Left cardiac atrium (tissue), 4 donors: ENCODE measurements around the gene DIS3L2. TPM values are rescaled to one million over a fixed set of nuclear protein-coding genes. Genes with fewer than 3 reads are reported as not detected.
"Not testable (repeated sequence)": the region's sequence is repeated elsewhere in the genome, so short reads cannot be mapped to it uniquely, and the experiment has no call there.

ENCODE experiments used
- ATAC-seq, 2 donors: fragments of 200-7000 bp; cut with Tn5 transposase; one replicate each; pipeline ENCODE4 v1.9.1; 2020; ENCODE audit warnings: mild to moderate bottlenecking in 2 of 2, moderate library complexity in 2 of 2
- DNase-seq: peaks from one replicate; pipeline ENCODE4 v3.0.0-alpha.2; 2020
- intact Hi-C, 2 donors: fragments of 100-400 bp; cut with DNase I; formaldehyde crosslinking; loops; one replicate each; pipeline versions ENCODE4 v1.14.1 to v1.15.1; 2022 to 2023
- total RNA-seq, 2 donors: library from RNA; stranded (reverse); fragmentation: NEBNext Ultra II Directional; extraction: Animal tissue kit (Norgen Biotek cat#: 25700); gene quantifications; one replicate each; pipeline ENCODE4 v1.2.1, GENCODE V29; 2021
- donor health status: DM: no; HTN: yes; CAD: no.
- donor health status: DM: no; HTN: yes; CAD: no; lungs with severe emphysema.
- donor health status: DM: yes; HTN: yes; CAD: no.
- donor health status: Dilated cardiomyopathy.

Gene DIS3L2
- total RNA-seq, 2 donors from 2014 or later: 17.6 to 18.6 TPM

DNA sequence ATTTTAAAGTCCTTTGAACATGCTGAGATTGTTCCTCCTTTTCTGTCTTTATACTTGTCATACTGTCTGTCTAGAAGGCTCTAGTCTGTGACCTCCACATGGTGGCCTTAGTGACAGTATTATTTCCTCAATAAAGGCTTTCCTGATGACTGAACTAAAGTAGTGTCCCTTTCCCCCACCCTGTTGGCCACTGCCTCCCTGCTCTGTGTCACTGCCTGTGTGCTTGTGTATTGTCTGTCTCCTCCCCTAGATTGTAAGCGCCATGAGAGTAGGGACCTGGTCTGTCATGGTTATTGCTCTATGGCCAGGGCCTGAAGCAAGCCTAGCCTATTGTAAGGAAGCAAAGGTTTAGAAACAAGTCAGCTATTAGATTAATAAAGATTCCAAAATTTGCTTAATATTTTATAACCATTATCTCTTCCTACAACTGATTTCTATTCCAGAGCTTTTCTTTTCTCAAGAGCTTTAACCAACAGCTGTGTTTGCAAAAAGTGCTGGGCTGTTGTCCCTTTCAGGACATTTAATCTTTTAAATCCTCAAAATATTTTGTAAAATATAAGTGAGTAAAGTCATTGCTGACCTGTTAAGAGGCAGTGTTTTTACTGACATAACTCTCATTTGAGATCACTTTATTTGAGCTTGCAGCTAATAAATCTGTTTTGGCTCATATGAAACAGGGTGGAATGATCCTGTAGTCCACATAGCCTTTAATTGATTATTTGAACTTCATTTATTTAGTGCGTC lies 35.5 kb downstream of the DIS3L2 start:
- intact Hi-C loops: no loop called here
- DNase-seq (no peak), ATAC-seq (no peak)

DNA sequence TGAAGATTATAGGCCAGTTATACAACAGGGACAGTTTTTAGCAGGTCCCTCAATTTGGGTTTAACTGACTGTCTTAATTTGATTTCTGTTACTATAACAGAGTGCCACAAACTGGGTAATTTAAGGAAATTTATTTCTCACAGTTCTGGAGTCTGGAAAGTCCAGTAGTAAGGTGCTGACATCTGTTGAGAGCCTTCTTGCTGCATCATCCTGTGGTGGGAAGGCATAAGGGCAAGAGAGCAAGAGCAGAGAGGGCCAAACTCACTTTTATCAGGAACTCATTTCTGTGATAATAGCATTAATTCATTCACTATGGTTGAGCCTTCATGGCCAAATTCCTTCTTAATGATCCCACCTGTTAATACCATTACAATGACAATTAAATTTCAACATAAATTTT lies 36.5 kb downstream of the DIS3L2 start:
- DNase-seq (no peak), ATAC-seq (peak in 1 of 2 donors; percentile 29)
- intact Hi-C loops: no loop called here

DNA sequence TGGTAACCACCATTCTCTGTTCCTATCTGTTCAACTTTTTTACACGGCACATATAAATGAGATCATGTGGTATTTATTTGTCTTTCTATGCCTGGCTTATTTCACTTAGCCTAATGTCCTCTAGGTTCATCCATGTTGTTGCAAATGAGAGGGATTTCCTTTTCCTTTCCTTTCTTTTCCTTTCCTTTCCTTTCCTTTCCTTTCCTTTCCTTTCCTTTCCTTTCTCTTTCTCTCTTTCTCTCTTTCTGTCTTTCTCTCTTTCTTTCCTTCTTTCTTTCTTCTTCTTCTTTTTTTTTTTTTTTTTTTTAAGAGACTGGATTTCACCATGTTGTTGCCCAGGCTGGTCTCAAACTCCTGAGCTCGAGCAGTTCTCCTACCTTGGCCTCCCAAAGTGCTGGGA lies 38.9 kb downstream of the DIS3L2 start:
- DNase-seq (no peak), ATAC-seq (no peak)
- intact Hi-C loops: no loop called here

DNA sequence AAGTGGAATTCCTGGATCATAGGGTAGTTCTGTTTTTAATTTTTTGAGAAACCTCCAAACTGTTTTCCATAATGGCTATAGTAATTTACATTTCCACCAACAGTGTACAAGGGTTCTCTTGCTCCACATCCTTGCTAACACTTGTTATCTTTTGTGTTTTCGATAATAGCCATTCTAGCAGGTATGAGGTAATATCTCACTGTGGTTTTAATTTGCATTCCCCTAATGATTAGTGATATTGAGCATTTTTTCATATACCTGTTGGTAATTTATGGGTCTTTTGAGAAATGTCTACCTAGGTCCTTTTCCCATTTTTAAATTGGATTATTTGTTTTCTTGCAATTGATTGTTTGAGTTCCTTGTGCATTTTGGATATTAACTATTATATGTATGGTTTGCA lies 39.6 kb downstream of the DIS3L2 start:
- ATAC-seq: no peak
- intact Hi-C loops: no loop called here

DNA sequence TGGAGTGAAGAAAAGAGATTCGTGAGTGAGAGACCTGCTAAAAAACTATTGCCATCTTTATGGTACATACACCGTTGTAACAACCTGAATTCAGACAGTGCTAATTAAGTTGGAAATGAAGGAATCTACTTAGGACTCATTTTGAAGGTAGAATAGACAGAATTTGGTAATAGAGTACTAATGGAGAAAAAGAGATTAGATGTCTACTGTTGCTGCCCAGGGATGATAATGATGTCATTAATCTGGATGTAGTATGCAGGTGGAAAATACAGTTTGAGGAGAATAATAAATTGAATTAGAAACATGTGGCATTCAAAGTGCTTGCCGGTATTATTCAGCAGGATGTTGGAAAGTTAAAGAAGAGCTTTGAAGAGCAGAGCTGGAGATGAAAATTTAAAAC lies 44.7 kb downstream of the DIS3L2 start:
- ATAC-seq (no peak), DNase-seq (no peak)
- intact Hi-C loops: no loop called here

More for the DNA sequence above, 39.6 kb downstream of the DIS3L2 start:
- no peak for DNase-seq

DNA sequence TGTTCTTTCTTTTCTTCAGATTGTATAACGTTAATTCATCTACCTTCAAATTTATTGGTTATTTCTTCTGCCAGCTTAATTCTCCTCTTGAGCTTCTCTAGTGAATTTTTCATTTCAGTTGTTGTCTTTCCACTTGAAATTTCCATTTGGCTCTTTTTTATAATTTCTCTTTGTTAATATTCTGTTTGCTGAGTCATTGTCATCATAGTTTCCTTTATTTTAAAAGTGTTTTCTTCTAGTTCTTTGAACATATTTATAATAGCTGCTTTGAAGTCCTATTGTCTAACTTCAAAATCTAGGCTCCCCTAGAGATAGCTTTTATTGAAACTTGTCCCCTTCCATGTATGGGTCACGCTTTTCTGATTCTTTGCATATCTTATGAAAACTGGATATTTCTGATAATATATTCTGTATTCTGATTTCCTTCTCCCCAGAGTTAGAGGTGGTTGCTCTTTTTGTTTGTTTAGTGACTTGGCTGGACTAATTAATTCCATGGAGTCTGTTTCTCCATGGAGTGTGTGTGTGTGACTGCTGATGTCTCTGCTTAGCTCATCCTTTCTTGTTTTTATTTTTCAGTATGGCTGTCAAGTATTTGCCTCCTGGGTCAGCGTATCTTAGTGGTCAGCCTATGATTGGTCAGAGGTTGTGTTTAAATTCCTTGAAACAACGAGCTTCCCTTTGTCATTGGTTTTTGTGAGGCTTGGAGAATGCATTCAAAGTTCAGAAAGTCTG lies 47.6 kb downstream of the DIS3L2 start:
- intact Hi-C loops: no loop called here
- no peak for ATAC-seq
- no peak for DNase-seq

DNA sequence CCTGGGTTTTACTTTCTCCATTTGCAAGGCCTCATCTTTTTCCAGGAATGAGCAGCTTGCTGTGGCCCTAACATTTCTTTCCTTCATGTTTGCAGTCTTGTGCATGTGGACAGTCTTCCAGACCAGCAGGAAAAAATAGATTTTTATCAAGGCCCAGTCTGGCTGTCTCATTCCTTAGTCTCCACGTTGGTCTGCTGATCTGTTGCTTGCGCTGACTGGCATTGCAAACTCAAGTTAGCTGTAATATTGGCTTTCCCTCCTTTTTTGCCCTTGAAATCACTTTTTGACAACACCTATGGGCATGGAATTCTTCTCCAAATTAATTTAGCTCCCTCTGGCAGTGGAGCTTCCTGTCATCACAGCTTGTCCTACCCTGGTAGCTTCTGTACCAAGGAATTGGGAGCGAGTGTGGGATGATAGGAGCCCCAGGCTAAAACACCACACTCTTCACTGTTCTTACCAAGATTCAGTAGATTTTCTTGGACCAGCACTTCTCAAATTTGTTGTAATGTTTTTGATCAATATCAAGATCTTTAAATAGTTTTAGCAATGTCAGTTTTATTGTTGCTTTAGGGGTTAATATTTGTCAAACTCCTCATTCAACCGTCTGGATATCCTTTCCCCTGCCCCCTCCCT lies 48.2 kb downstream of the DIS3L2 start:
- intact Hi-C loops: no loop called here
- no peak for ATAC-seq

DNA sequence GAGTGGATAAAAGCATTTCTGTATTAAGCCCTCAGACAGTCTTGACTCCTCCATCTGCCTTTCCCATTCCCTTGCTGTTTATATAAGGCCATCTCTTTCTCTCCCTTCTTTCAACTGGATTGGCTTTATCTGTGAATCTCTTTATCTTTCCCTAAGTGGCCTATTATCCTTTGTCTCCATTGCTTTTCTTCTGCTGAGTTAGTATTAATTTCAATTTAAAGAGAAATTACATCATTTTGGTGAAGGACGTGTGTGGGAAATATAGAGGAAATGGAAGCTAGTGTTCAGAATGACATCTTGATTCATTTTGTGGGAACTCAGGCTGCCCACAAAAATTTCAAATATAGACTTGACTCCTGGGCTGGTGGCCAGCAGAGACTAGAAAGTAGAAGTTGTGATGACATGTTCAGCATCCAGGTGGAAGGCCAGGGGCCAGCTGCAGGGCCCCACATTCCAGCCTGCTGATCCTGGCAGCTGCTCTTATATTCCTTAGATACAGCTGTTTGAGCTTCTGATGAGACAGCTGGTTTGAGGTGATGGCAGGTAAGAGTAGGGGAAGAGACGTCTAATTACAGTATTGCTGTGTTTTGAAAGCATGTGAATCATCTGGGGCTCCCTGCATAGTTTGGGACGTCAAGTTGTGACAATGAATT lies 52.3 kb downstream of the DIS3L2 start:
- ATAC-seq (no peak), DNase-seq (no peak)
- intact Hi-C loops: no loop called here

More for the DNA sequence above, 48.2 kb downstream of the DIS3L2 start:
- DNase-seq: no peak

DNA sequence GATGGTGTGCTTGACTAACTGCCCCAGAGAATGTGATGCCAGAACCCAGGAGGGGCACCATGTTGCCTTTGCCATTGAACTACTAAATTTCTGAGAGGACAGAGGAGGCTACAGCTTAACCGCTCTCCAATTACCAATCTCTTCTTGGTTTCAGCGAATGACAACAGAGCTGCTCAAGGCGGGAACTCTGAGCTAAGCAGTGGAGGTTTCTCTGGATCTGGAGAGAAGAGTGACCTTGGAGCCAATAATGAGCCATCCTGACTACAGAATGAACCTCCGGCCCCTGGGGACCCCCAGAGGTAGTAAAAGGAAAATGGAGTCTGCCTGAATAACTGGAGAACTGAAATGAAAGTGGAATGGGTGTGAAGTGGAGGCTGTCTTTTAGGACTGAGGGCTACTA lies 53.2 kb downstream of the DIS3L2 start:
- ATAC-seq (no peak), DNase-seq (no peak)
- intact Hi-C loops: no loop called here

DNA sequence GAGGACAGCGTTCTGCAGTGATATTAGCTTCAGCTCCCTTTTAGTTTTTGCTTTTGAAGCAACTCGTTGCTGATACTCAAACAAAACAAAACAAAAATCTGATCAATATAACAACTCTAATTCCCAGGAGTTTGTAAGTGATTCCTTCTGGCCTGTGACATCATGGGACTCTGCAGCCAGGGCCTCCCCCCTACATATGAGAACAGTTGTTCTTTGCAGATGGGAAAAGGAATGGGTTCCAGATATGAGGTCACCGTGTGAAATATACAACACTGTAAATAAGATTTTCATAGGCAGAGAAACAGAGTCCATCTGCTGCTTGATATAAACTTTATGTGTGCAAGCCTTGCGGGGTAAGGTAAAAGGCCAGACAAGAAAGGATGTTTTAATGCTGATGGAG lies 56.7 kb downstream of the DIS3L2 start:
- ATAC-seq (no peak), DNase-seq (no peak)
- intact Hi-C loops: no loop called here

DNA sequence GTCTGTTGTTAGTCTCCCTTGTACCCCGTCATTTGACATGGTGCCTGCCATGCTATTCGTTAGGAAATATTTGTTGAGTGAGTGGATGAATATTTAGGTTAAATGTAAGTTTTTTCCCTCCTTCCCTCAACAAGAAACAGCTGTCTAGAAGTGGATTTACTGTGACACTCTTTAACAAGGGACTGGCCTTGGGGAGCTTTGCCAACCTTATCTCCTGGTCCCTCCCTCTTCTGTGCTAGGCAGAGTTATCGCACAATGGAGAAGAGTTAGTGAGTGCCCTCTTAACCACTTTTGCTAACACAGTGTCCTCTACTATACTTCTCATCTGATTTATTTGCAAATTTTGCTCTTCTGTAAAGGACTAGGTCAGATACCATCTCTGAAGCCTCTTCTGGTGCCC lies 61.2 kb downstream of the DIS3L2 start:
- intact Hi-C loops: no loop called here
- ATAC-seq: peak; percentile 82 to 87
- DNase-seq: no peak

DNA sequence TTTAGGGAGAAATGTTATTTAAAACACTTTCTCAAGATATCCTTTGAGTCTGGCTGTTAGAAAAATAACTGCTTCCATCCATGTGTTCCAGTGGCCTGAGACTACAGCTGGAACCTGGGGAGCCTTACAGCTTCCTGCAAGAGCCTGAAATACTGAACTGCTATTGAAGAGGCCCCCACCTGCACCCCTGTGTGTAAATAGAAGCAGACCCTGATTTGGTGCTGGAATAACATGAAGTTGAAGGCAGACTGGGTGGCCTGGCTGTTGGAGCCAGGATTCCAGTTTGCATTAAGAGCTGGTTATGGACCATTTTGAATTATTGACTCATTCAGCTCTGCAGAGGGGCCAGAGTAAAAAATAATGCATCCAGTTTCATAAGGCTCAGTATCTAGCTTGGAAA lies 61.9 kb downstream of the DIS3L2 start:
- no peak for ATAC-seq
- DNase-seq: no peak
- intact Hi-C loops: no loop called here

DNA sequence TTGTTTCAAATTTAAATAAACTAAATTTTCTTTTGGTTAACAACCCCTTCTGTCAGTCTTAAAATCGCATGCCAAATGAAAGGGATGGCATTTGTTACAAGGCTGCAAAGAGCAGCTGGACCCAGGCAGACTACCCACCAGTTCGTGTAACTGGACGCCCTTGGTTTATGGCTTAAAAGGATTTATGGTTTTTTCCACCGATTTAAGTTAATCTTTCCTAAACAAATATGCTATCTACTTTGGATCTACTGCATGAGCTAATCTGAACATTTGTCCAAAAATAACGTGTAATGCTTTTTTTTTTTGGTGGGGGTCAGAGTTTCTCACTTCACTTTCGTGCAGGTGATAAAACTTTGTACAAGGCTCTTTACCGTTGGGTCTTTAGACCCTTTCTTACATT lies 62.9 kb downstream of the DIS3L2 start:
- ATAC-seq (no peak), DNase-seq (no peak)
- intact Hi-C loops: no loop called here

DNA sequence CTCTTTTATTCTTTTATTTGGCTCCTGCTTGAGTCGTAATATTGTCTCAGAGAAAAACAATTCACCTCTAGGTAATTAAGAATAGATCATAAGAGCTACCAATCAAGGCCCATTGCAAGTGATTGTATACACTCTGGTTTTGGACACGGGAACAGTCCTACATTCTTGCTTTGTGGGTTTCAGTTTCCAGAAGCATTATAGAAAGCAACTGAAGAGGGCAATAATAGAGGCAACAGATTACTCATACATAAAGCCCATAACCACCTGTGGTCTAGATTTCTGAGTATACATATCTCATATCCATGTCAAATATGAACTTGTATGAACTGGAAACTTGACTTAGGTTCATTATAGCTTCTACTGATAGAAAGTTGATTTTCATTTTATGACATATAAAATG lies 65.4 kb downstream of the DIS3L2 start:
- no peak for ATAC-seq
- no peak for DNase-seq
- intact Hi-C loops: no loop called here

DNA sequence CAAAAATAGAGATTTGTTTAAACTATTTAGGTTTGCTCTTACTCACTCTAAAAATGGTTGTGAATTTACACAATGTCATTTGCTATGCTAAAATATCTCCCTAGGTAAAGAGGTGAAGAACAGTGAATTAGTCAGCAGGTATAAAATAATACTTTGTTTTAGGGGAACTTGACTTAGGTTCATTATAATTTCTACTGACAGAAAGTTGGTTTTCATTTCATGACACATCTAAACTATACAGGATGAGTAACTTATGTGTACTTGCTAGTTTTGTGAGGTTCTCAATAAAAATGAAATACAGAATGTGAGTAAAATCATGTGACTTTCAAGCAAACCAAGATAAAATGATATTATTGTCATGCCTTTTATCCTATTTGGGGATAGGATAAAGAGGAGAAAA lies 66.0 kb downstream of the DIS3L2 start:
- intact Hi-C loops: no loop called here
- ATAC-seq (no peak), DNase-seq (no peak)

DNA sequence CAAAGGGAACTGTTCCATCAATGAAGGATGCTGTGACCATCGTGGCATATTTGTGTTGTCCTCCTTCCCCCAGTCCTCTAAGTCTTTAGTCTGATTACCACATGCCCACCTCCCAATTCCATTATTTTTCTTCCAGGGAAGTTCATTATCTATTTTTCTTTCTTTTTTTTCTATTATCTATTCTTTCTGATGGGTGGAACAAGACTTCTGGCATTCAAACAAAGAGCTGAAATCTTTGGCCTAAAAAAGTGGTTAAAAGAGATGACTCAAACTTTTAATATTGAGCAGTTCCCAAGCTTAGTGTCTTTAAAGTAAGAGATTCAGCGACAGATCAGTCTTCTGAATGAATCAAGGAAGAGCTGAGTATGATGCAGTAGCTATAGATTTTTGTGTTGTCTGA lies 66.6 kb downstream of the DIS3L2 start:
- intact Hi-C loops: no loop called here
- DNase-seq (no peak), ATAC-seq (no peak)

DNA sequence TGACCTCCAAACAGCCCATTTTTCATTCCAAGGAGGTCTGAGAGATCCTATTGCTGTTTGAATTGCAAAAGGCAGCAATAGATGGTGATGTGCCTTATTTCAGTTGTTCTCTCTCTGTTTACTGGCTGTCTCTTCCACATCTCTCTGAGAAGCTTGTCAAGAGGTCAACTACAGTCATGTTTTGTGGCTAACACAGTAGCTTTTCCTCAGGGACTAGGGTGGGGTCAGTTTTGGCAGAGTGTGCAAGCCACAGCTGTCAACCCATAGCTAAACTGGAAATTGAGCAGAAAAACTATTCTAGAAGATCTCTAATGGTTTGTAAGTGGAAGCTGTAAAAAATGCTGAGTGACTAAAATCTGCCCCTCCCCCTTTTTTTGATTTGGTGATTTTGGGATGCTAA lies 67.1 kb downstream of the DIS3L2 start:
- ATAC-seq (peak; percentile 65 to 85), DNase-seq (peak; percentile 42)
- intact Hi-C loops: no loop called here

DNA sequence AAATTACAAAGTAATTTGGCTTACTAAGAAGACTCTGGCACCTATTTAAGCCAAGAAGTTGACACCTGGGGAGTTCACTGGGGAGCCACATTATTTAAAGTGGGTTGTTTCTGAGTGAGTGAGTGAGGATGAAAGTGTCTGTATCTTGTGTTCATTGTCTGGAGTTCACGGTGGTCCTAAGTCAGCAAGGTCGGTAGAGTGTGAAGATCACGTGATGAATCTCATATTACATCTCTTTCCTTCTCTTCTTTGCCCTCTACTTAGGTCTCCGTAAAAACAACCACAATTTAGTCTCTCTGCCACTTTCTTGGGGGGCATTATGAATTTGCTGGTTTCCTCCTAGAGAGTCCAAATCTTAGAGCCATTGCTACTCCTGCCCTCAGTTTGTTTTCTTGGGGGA lies 67.8 kb downstream of the DIS3L2 start:
- intact Hi-C loops: no loop called here
- ATAC-seq (no peak), DNase-seq (no peak)

DNA sequence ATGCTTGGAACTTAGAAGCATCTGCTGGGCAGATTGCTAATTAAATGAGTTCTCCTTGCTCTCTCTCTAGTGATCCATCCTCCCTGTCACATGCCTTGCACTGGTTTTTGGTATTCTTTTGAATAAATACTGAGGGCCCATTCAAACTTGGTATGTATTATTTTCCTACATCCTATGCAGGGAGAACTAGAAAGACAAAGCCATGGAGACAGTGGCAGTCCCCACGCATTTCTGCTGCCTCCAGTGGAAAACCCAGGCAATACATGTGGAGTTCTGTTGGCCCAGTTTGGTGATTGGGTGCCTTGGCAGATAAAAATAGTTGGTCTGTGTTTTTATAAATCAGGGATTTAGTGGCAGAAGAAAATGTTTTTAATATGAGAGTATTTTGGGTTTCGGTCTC lies 68.7 kb downstream of the DIS3L2 start:
- ATAC-seq (no peak), DNase-seq (no peak)
- intact Hi-C loops: no loop called here

DNA sequence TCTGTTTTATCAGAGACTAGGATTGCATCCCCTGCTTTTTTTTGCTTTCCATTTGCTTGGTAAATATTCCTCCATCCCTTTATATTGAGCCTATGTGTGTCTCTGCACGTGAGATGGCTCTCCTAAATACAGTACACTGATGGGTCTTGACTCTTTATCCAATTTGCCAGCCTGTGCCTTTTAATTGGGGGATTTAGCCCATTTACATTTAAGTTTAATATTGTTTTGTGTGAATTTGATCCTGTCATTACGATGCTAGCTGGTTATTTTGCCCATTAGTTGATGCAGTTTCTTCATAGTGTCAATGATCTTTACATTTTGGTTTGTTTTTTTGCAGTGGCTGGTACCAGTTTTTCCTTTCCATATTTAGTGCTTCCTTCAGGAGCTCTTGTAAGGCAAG lies 73.8 kb downstream of the DIS3L2 start:
- DNase-seq, ATAC-seq, intact Hi-C loops: not testable (repeated sequence)
